NCI-H2196 (cell line): Measurements from ENCODE around the gene NFATC4.
"Not testable (repeated sequence)": the region's sequence is repeated elsewhere in the genome, so short reads cannot be mapped to it uniquely, and the experiment has no call there.

Experiments used
- DNase-seq: peaks from one replicate; lab custom pipeline; 2025; ENCODE audit not compliant: unreplicated experiment; lab: John Stamatoyannopoulos, UW

The NFATC4 gene

GRCh38 chr14:24338843-24339242 lies 29.1 kb upstream of the NFATC4 start:
- DNase-seq, result no peak

GRCh38 chr14:24339284-24340151 lies 28.5 kb upstream of the NFATC4 start, which contains the start of gene RIPK3:
RIPK3 (minus strand) TSS chr14:24339991; CDS start chr14:24339826, 165 bp downstream.
- DNase-seq, result no peak

- DNase-seq, result no peak
These were observed 27.4 kb upstream of the NFATC4 start for GRCh38 chr14:24340606-24341005.

DNA sequence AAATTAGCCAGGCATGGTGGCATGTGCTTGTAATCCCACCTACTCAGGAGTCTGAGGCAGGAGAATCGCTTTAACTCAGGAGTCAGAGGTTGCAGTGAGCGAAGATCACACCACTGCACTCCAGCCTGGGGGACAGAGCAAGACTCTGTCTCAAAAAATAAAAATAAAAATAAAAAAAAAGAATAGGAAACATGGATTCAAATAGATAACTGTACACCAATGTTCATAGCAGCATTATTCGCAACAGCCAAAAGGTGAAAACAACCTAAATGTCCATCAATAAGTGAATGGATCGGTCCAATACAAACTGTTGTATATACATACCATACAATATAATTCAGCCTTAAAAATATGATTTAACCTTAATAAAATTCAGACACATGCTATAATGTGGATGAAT lies 25.1 kb upstream of the NFATC4 start:
- DNase-seq, result no peak

- no peak for DNase-seq
These were observed 24.0 kb upstream of the NFATC4 start for GRCh38 chr14:24343795-24344660.

GRCh38 chr14:24347134-24347533 lies 20.9 kb upstream of the NFATC4 start:
- no peak for DNase-seq

DNA sequence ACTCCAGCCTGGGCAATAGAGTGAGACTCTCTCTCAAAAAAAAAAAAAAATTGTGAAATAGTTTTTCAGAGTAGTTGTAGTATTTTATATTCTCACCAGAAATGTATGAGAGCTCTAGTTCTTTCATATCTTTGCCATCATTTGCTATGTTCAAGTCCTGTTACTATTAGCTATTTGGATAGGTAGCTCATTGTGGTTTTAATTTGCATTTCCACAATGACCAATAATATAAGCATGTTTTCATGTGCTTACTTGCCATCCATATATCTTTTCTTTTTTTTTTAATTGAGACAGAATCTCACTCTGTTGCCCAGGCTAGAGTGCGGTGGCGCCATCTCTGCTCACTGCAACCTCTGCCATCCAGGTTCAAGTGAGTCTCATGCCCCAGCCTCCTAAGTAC lies 19.8 kb upstream of the NFATC4 start:
- DNase-seq, result no peak

GRCh38 chr14:24349742-24350141 lies 18.2 kb upstream of the NFATC4 start:
- DNase-seq, result no peak

GRCh38 chr14:24351517-24351916 lies 16.5 kb upstream of the NFATC4 start:
- DNase-seq, result no peak

DNA sequence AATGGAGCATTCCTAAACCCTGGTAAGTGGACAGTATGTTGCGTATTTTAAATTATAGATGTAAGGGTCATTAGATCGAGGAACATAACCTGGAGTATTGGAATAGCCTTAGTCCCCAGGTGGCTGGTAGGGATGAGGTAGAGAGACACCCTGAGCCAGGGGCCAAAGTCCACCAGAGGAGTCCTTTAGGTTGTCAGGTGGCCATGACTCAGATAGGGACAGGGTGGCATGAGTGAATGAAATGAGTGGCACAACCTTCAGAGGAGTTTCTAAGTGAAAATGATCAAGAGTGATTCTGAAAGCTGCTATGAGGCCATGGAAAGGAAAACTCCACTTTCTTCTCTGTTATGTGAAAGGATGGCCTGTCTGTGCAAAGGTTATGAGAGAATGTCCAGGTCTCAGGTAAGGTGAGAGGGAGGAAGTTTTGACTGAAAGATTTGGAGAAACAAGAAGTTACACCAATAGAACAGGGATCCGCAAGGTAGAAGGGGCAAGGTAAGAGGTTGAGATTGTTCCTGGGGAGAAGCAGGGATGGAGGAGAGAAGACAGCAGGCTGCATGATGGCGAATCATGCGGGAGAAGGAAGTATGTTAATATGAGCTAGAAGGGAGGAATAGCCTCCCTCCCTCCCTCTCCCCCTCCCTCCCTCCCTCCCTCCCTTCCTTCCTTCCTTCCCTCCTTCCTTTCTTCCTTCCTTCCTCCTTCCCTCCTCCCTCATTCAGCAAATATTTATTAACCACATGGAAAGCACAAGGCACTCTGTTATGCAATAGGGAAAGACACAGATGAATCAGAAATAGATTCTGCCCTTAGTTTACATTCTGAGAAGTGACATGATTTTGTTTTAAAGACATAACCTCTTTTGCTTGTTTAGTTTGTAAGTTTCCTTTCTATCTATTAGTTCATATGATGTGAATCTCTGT lies 14.2 kb upstream of the NFATC4 start:
- no peak for DNase-seq

GRCh38 chr14:24354482-24354825 lies 13.5 kb upstream of the NFATC4 start:
- DNase-seq, result not testable (repeated sequence)

- DNase-seq, result no peak
These were observed 13.0 kb upstream of the NFATC4 start for GRCh38 chr14:24355009-24355408.

GRCh38 chr14:24356208-24356607 lies 11.8 kb upstream of the NFATC4 start:
- DNase-seq, result no peak

DNA sequence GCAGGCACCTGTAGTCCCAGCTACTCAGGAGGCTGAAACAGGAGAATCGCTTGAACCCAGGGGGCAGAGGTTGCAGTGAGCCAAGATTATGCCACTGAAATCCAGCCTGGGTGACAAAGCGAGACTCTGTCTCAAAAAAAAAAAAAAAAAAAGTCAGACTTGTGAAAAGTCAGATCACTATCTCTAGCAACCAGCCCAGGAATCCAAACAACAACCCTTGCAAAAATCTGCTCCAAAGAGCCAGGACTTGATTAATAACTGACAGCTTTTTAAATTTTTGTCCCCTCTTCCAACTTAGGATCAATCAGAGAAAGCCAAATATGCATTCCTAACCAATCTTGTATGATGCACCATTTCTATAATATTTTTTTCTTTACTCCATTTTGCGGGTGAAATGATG lies 7.7 kb upstream of the NFATC4 start:
- no peak for DNase-seq

DNA sequence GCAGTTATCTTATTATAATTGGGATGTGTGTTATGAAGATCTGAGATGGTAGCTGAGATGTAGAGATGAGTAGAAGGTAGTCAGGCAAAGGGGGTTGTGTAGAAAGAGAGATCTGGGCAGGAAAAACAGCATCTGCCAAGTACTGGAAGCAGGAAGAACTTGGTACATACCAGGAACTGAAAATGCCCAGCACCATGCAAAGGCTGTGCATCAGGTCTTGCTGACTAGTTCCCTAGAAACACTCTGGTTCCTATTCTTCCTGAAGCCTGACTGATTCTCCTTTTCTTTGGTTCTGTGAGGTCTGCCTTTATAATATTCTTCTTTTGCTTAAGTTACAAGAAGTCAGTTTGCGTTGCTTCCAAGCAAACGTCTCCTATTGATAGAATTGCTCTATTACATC lies 6.7 kb upstream of the NFATC4 start:
- no peak for DNase-seq

DNA sequence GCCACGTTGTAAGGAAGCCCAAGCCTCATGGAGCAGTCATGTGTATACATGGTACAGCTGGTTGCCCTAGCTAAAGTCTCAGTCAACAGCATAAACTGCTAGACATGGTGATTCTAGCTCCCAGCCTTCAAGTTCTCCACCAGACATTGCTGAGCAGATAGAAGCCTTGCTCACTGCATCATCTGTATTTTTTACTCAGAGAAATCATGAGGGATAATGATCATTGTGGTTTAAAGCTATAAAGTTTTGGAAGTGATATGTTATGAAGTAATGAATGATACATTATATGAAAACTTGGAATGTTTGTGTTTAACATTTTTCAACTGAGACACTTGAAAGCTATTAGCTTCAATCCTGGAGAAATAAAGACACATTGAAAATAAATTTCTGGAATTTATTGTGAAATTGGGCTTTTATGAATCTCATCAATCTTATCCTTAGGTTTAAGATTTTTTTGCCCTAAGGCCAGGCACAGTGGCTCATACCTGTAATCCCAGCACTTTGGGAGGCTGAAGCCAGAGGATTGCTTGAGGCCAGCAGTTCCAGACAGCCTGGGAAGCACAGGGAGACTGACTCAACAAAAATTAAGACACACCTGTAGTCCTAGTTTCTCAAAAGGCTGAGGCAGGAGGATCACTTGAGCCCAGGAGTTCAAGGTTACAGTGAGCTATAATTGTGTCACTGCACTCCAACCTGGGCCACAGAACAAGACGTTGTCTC lies 5.6 kb upstream of the NFATC4 start:
- no peak for DNase-seq

DNA sequence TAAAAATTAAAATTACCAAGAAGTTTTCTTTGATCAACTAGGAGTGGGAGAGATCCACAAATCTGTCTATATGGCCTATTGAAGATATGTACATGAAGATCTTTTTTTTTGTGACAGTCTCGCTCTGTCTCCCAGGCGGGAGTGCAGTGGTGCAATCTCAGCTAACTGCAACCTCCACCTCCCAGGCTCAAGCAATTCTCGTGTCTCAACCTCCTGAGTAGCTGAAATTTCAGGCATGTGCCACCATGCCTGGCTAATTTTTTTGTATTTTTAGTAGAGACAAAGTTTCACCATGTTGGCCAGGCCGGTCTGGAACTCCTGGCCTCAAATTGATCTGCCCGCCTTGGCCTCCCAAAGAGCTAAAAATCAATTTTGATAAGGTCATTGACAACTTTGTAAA lies 4.6 kb upstream of the NFATC4 start:
- no peak for DNase-seq

- DNase-seq, result no peak
These were observed 3.1 kb upstream of the NFATC4 start for GRCh38 chr14:24364841-24365240.

GRCh38 chr14:24365600-24366412 lies 2.2 kb upstream of the NFATC4 start:
- peak; percentile 57 for DNase-seq

GRCh38 chr14:24366413-24366720 lies 1.6 kb upstream of the NFATC4 start:
- no peak for DNase-seq
